ENCODE data around the gene DDX20. TPM values are rescaled to one million over a fixed set of nuclear protein-coding genes. Genes with fewer than 3 reads are reported as not detected.

Gene DDX20
- total RNA-seq, 1 experiment from 2014 or later: 8.4 TPM

- ChIA-PET CTCF (no interaction called here), POLR2A (ENCODE audit: unreplicated experiment) (interaction anchor here (0.6 kb wide), 1 partner anchor 12 kb away, joined by 3 read pairs; no protein-coding TSS in a partner anchor)
- intact Hi-C loops (cut with micrococcal nuclease; ENCODE audit: unreplicated experiment): no loop called here
Measured at GRCh38 chr1:111720274-111720976, 35.3 kb upstream of the DDX20 start.

GRCh38 chr1:111720977-111721786, 34.5 kb upstream of the DDX20 start:
- no peaks in the 10 kb centered on the region for H3K9me3 ChIP-seq (ENCODE audit: insufficient read depth, low read depth)
- no peaks in the 10 kb centered on the region for H3K9me2 ChIP-seq (ENCODE audit: insufficient read depth)
- H3K79me2 ChIP-seq (ENCODE audit: low read depth): no peaks in the 10 kb centered on the region
- intact Hi-C loops (cut with micrococcal nuclease; ENCODE audit: unreplicated experiment): no loop called here
- H3K27me3 ChIP-seq (ENCODE audit: insufficient read depth, low read depth): no peaks in the 10 kb centered on the region
- TF ChIP-seq EZH2 (IDR thresholded peaks at IDR 0.05; ENCODE audit: low read depth) (no peak), CTCF (conservative IDR thresholded peaks at IDR 0.05) (no peak)
- no peak for DNase-seq
- ChIA-PET POLR2A (ENCODE audit: unreplicated experiment) (interaction anchor here (0.6 kb wide), 1 partner anchor 12 kb away, joined by 3 read pairs; no protein-coding TSS in a partner anchor), CTCF (interaction anchor here (0.5 kb wide), 1 partner anchor 17 kb away, joined by 3 read pairs; no protein-coding TSS in a partner anchor)
- no peaks in the 10 kb centered on the region for H3K36me3 ChIP-seq (ENCODE audit: low read depth)
- H4K20me1 ChIP-seq (ENCODE audit: insufficient read depth): no peaks in the 10 kb centered on the region
- H3K4me2 ChIP-seq: 0 out of 2 replicates have a peak overlapping the region, but pooled peaks have one; percentile 43
- no peaks in the 10 kb centered on the region for H3F3A ChIP-seq (ENCODE audit: insufficient read depth, low read depth)
- H3K4me3 ChIP-seq: no peak overlapping the region
- H2AFZ ChIP-seq: no peak overlapping the region
- no TSS peak for BruUV-seq (replicated peaks)
- H3K27ac ChIP-seq: no peak overlapping the region
- peaks cover 16% of the 10 kb centered on the region for H3K4me1 ChIP-seq (replicated peaks; ENCODE audit: insufficient read depth)

More at GRCh38 chr1:111720274-111720976, 35.3 kb upstream of the DDX20 start:
- Histone ChIP-seq H3F3A (ENCODE audit: insufficient read depth, low read depth) (no peaks in the 10 kb centered on the region), H2AFZ (no peak overlapping the region), H3K27me3 (ENCODE audit: insufficient read depth, low read depth) (no peaks in the 10 kb centered on the region), H4K20me1 (ENCODE audit: insufficient read depth) (no peaks in the 10 kb centered on the region), H3K79me2 (ENCODE audit: low read depth) (no peaks in the 10 kb centered on the region), H3K4me2 (no peak overlapping the region), H3K27ac (no peak overlapping the region), H3K36me3 (ENCODE audit: low read depth) (no peaks in the 10 kb centered on the region), H3K4me1 (replicated peaks; ENCODE audit: insufficient read depth) (peaks cover 16% of the 10 kb centered on the region), H3K4me3 (no peak overlapping the region), H3K9me3 (ENCODE audit: insufficient read depth, low read depth) (no peaks in the 10 kb centered on the region), H3K9me2 (ENCODE audit: insufficient read depth) (no peaks in the 10 kb centered on the region)
- DNase-seq: no peak
- TF ChIP-seq CTCF (conservative IDR thresholded peaks at IDR 0.05) (no peak), EZH2 (IDR thresholded peaks at IDR 0.05; ENCODE audit: low read depth) (no peak)
- no TSS peak for BruUV-seq (replicated peaks)

- Histone ChIP-seq H3K4me2 (no peak overlapping the region), H3K79me2 (ENCODE audit: low read depth) (no peaks in the 10 kb centered on the region), H3K4me3 (no peak overlapping the region), H3K27me3 (ENCODE audit: insufficient read depth, low read depth) (no peaks in the 10 kb centered on the region), H3K27ac (no peak overlapping the region), H3F3A (ENCODE audit: insufficient read depth, low read depth) (no peaks in the 10 kb centered on the region), H3K9me3 (ENCODE audit: insufficient read depth, low read depth) (no peaks in the 10 kb centered on the region), H2AFZ (no peak overlapping the region), H3K4me1 (replicated peaks; ENCODE audit: insufficient read depth) (peaks cover 16% of the 10 kb centered on the region), H4K20me1 (ENCODE audit: insufficient read depth) (no peaks in the 10 kb centered on the region), H3K9me2 (ENCODE audit: insufficient read depth) (no peaks in the 10 kb centered on the region), H3K36me3 (ENCODE audit: low read depth) (no peaks in the 10 kb centered on the region)
- POLR2A ChIA-PET (ENCODE audit: unreplicated experiment): no interaction called here
- TF ChIP-seq EZH2 (IDR thresholded peaks at IDR 0.05; ENCODE audit: low read depth) (no peak), CTCF (conservative IDR thresholded peaks at IDR 0.05) (no peak)
- BruUV-seq (replicated peaks): no TSS peak
- CTCF ChIA-PET: no interaction called here
- DNase-seq: no peak
- intact Hi-C loops (cut with micrococcal nuclease; ENCODE audit: unreplicated experiment): no loop called here
Measured at GRCh38 chr1:111723091-111723806, 32.5 kb upstream of the DDX20 start.

Measured in PC-9 (cell line).